ENCODE data around the gene ANAPC1.
"Not testable (repeated sequence)": the region's sequence is repeated elsewhere in the genome, so short reads cannot be mapped to it uniquely, and the experiment has no call there.

The ANAPC1 gene

DNA sequence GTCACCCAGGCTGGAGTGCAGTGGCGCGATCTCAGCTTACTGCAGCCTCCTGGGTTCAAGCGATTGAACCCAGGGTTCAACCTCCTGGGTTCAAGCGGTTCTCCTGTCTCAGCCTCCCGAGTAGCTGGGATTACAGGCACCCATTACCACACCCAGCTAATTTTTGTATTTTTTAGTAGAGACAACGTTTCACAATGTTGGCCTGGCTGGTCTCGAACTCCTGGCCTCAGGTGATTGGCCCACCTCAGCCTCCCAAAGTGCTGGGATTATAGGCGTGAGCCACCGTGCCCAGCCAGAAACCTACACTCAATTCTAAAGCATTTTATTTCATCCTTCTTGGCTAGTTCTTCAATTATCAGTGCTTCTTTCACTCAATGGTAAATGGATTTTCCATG is 21.5 kb upstream of the ANAPC1 start:
- DNase-seq (ENCODE audit: low read depth) = not testable (repeated sequence)

DNA sequence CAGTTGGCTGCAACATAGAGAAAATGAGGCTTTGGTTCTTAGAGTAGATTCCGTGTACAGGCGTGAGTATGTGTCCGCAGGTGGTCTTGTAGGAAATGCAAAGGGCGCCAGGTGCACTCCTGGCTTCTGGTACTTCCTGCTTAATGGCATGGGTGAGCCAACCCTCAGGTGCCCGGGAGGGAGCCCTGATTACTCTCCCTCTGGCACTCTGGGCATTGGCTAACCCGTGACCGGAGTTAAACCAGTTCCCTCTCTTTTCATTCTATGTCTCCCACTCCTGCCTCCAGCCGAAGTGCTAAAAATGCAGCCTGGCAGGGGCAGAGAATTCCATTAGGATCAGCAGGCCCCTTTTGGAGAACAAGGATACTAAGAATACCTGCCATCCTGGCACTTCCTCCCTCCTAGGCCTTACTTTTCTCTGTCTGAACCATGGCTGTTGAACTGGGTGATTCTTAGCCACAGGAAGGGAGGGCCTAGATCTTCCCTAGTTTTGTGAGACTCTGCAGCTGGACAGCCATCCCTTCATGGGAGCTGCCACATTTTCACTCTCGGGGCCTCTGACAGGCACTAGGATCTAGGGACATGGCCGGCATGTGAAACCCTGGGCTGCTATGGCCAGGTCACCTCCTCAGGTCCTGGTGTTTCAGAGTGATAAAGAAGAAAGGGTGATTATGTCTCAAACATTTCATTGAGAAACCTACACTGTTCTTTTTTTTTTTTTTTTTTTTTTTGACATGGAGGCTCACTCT is 20.9 kb upstream of the ANAPC1 start:
- DNase-seq (ENCODE audit: low read depth) = no peak

DNA sequence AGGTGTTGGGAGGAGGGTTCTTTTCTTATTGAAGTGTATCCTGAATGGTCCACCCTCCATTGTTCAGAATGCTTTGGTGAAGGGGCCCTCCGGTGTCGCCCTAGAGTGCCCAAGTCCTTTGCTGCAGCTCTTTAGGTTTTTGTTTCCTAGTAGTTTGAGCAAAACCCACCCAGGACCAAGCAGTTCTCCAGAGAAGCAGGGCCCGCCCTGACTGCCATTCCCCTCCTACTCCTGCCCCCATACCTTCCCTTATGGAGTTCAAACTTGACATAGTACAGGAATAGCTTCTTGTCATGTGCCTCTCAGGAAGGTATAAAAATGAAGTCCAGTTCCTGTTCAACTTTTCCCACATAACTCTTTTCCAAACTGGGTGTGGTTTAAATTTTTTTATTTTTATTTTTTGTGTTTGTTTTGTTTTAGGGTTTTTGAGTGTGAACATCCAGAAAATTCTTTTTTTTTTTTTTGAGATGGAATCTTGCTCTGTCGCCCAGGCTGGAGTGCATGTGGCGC is 20.0 kb upstream of the ANAPC1 start:
- DNase-seq (ENCODE audit: low read depth) = no peak

DNA sequence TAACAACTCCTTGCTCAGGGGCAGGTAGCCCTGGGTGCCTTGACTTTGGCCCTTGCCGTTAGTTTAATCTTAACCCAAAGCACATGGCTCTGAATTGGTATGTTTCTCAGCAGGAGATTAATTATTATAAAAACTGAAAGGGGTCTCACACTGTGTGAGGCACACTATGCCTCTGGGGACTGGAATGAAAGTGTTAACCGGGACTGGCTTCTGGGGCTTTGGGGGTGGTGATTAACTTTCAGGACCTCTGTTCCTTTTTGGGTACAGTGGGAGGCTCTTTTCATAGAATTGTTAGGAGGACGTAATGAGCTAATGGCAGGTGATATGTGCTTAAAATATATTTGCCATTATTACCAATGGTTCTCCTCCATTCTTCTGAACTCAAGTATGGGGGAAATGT is 19.5 kb upstream of the ANAPC1 start:
- DNase-seq (ENCODE audit: low read depth) = no peak

DNA sequence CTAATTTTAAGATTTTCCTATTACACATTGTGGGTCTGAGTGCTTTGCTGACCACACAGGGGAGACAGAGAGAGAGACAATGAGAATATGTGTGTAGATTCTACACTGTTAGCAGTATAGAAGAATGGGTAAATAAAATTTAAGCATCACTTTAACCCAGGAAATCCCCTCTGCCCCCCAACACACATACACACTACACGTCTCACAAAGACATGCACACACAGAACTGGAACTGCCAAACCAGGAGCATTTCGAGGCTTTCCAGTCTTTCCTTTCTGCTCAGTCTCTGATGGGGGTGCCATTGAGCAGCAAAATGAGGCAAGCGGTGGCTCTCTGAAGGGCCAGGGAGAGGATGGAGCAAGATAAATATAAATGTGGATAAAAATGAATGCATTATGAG is 16.9 kb upstream of the ANAPC1 start:
- DNase-seq (ENCODE audit: low read depth) = no peak

DNA sequence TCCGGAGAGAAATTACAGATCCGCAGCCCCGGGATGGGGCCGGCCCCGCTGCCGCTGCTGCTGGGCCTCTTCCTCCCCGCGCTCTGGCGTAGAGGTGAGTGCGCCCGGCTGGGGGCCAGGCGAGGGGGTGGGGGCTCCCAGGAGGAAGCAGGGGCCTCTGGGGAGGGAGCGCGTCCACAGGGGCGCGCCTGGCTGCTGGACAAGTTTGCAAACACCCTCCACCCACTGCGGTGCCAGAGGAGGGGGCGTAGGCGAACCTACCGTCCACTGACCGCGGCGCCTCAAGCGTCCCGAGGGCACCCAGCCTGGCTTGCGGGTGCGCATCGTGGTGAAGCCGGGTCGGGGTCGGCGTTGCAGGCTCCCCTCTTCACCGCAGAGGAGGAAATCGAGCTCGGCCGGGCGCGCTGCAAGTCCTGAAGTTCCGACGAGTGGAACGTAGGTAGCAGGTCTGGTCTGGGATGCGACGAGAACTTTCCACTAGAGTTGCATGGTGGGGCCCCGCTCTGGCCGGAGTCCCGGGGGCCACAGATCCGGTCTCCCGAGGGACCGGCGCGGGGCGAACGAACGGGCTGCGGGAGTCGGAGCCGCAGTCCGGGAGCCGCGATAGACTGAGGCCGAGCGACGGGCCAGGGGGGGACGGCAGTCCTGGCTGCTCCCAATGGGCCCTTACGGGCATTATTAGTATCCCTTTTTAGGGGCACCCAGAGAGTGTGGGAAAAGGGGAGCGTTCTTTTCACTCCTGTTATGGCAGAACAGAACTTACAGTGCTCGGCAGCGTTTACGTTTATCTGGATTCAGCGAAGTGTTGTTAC is 14.9 kb upstream of the ANAPC1 start:
- peak; percentile 56 for DNase-seq (ENCODE audit: low read depth)

DNA sequence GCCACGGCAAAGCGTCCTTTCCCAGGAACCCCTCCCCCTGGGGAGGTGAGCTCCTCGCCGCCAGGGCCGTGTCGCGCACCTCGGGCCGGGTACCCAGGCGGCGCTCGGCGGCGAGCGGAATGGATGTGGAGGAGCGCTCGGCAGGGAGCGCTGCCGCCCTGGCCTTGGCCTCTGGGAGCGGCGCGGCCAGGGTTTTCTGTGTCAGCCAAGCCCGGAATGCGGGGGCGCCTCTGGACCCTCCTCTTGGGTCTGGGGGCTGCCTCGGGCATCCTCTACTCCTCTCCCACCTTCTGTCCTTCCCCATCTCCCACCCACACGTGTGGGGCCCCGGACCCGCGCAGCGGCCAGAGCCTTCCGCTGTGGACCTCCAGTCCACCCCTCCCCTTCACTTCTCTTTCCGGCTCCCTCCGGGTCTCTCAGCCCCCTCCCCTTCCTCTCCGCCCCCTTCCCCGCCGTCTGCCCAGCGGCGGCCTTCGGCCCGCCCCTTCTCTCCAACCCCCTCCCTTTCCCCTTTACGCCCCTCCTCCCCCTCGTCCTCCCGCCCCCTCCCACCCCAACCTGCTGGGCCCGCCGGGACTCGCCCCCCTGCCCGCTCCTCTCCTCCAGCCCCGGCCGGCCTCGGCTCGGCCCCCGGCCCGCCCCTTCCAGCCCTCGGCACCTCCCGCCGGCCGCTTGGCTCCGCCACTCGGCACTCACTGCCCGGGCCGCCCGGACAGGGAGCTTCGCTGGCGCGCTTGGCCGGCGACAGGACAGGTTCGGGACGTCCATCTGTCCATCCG is 14.1 kb upstream of the ANAPC1 start, which contains the start of gene MERTK:
Gene MERTK (plus strand): TSS at position 684 of the 779 bp plus-strand sequence. CDS start 129 bp downstream, outside the sequence.
- peak; percentile 65 for DNase-seq (ENCODE audit: low read depth)

DNA sequence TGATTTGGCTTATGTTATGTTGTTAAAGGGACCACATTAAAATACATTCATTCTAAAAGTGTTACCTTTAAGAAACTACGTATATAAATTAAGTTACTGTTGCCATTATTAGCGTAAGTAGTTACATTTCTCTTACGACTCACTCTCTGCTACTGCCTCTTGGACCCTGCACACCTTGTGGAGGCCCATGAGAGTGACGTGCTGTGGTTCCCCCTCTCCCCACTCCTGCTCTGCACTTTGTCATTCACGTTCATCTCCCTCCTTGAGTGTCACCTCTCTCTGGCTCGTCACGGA is 13.6 kb upstream of the ANAPC1 start:
- no peak for DNase-seq (ENCODE audit: low read depth)

DNA sequence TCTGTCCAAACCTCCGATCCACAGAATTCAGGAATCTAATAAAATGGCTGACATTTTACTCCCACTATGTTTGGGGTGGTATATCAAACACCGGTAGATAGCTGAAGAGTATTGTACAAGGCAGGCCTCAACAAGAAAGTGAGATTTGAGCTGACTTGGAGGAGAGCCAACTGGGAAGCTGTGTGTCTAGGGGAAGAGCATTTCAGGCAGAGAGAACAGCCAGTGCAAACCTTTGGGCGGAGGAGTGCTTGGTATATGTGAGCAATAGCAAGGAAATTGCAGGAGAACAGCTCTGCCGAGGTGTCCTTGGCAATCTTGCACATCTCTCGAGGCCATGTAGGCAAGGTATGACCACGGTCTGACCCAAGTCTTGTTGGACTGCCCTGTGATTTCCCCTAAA is 12.6 kb upstream of the ANAPC1 start:
- no peak for DNase-seq (ENCODE audit: low read depth)

DNA sequence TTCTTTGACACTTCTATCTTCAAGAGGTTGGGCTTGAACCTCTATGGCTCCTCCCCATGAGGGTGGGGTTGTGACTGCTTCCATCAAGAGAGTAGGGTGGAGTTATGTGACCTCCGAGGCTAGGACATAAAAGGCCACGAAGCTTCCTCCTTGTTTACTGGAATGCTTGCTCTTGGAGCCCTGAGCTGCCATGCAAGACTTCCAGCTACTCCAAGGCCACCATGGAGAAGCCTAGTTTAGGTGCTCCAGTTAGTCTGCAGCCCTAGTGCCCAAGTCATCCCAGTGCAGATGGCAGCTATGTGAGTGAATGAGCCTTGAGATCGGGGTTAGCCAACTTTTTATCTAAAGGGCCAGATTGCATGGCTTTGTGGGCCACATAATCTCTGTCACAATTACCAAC is 12.0 kb upstream of the ANAPC1 start:
- DNase-seq (ENCODE audit: low read depth) = no peak

DNA sequence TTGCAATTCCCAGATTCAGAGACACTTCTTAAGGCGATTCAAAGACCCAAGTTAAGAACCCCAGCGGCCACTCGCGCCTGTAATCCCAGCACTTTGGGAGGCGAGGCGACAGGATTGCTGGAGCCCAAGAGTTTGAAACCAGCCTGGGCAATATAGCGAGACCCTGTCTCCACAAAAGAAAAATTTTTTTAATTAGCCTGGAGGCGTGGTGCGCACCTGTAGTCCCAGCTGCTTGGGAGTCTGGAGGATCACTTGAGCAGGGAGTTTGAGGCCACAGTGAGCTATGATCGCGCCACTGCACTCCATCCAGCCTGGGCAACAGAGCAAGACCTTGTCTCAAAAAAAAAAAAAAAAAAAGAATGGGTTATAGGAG is 585 bp upstream of the ANAPC1 start:
- no peak for DNase-seq (ENCODE audit: low read depth)

DNA sequence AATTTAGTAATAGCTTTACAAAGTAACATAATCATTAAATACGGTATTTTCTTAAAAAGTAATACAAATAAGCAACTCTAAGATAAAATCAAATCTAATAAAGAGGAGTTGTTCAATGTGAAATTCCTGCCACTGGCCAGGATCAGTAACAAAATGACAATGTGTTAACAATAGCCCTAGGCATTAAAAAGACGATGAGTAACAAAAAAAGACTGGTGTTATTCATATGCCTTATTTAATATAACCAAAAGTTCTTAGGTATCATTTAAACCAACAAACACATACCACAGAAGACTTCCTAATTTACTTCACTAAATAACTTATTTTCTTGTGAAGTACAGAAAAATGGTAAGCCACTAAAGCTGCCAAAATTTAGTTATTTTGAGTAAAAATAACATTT is 11.2 kb downstream of the ANAPC1 start:
- not testable (repeated sequence) for DNase-seq (ENCODE audit: low read depth)

DNA sequence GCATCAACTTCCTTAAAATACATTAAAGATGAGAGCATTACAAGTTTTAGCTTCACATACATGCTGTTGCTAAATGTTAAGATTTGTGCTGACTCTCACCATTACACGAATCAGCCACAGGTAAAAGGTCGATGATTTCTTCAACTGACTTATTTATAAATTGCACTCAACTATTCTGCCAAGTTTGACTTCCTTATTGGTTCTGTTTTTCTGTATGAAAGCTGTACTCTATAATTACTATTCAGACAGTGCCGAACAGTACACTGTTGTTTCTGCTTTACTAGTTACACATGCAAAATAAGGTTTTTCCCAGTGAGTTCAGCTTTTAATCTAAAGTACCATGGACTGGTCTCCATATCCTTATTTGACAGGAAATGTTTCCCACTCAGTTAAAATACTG is 18.9 kb downstream of the ANAPC1 start:
- not testable (repeated sequence) for DNase-seq (ENCODE audit: low read depth)

DNA sequence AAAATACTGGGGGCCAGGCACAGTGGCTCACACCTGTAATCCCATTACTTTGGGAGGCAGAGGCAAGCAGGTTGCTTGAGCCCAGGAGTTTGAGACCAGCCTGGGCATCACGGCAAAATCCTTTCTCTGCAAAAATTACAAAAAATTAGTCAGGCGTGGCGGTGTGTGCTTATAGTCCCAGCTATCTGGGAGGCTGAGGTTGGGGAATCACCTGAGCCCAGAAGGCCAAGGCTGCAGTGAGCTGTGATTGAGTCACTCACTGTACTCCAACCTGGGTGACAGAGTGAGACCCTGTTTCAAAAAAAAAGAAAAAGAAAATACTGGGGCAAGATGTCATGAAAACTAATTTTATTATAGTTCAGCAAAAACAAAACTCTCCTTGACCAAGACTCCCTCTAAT is 24.0 kb downstream of the ANAPC1 start:
- not testable (repeated sequence) for DNase-seq (ENCODE audit: low read depth)

DNA sequence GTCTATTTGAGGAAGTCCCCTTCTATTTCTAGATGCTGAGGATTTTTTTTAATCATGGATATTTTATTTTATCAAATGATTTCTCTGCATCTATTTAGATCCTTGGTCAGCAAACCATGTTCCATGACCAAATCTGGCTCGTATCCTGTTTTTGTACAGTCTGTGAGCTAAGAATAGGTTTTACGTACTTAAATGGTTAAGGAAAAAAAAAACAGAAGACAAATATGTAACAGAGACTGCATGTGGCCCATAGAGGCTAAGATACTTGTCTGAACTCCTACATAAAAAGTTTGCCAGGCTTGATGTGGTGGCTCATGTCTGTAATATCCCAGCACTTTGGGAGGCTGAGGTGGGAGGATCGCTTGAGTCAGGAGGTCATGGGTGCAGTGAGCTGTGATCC is 31.4 kb downstream of the ANAPC1 start:
- not testable (repeated sequence) for DNase-seq (ENCODE audit: low read depth)

DNA sequence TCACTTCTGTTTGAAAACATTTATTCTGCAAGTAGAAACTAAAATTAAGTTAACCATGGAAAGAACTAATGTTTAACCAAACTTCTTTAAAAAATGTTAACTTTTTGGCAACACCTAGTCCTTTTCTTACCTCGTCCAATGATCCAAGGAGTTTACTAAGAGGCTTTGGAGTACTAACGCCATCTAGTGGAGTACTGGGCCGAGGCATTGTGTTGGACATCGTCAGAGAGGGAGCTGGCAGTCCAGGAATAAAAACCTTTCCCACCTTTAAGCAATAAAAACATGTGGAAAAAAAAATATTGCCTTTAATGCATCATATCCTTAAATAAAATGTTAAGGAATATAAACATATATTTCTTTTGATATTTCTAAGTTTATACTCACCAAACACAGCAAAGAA is 33.3 kb downstream of the ANAPC1 start:
- DNase-seq (ENCODE audit: low read depth) = not testable (repeated sequence)

DNA sequence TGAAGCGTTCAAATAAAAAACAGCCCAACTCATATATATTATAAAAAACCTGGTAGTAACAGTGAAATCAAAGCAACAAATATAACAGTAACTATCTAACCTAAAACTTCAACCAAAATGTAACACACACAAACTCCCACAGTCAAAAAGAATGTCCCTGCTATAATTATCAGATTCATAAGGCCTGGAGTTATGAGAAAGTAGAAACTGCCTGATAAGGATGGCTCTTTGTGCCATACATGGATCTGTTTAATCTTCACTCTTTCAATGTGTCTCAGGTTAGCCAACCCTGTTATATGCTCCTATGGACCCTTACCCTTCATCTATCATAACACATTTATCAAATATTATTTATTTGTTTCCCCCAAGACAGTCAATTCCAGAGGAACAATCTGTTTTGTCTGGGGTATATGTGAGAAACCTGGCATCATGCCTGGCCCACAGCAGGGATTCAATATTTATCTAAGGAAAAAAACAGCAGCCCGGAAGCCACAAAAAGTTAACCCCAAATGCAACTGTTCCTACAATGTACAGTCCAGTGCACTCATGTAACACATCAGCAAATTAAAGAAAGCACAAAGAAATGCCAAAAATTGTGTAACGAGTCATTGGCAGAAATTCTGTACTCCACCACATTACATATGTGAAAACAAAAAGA is 44.2 kb downstream of the ANAPC1 start:
- DNase-seq (ENCODE audit: low read depth) = not testable (repeated sequence)

DNA sequence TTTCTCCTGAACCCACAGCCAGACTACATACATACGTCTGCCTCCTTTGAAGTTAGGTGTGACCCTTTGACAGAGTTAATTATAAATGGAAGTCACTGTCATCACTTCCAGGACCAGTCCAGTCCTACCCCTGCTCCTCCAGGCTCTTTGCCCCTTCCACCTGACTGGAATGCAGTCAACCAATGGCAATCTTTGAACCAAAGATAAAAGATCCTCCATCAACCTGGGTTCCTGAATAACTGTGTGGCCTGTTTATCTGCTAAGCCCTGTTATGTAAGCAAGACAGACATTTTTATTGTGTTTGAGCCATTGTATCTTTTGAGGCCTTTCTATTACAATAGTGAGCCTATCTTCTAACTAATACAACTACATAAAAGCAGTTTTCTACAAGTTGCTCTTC is 45.0 kb downstream of the ANAPC1 start:
- not testable (repeated sequence) for DNase-seq (ENCODE audit: low read depth)

DNA sequence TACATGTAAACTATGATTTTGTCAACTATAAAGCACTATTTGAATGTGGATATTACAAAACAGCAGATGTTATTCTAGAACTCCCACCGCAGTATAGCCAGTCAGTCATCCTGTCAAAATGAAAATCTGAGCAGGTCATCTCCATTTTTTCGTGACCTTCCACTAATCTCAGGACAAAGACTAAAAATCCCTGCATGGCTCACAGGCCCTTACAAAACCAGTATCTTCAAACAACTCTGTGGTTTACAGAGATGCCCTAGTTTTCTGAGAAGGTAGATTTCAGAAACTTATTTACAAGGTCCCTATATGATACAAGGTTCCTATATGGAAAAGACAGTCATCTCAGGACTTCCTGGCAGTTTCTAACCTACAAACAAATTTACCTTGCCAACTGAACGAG is 49.8 kb downstream of the ANAPC1 start:
- not testable (repeated sequence) for DNase-seq (ENCODE audit: low read depth)

DNA sequence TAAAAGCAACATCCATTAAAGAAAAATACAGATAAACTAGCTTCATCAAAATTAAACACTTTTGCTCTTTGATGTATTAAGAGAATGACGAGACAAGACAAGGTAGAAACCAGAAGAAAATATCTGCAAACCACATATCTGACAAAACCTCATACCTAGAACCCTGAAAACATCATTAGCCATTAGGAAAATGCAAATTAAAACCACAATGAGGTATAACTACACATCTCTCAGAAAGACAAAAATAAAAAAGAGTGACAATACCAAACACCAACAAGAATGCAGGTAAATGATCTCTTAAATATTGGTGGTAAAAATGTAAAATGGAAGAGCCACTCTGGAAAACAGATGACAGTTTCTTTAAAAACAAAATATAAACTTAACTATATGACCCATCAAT is 53.5 kb downstream of the ANAPC1 start:
- not testable (repeated sequence) for DNase-seq (ENCODE audit: low read depth)

DNA sequence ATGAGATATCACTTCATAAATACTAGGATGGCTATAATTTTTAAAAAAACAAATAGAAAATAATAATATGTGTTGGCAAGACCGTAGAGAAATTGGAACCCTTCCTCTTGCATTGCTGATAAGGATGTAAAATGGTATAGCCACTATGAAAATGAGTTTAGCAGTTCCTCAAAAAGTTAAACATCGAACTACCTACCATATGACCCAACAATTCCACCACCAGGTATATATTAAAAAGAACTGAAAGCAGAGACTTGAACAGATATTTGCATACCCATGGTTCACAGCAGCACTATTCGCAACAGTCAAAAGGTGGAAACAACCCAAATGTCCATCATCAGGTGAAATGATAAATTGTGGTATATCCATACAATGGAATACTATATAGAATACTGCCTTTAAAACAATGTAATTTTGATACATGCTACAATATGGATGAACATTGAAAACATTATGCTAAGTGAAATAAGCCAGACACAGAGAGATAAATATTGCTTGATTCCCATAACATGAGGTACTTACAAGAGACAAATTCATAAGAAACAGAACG is 55.7 kb downstream of the ANAPC1 start:
- not testable (repeated sequence) for DNase-seq (ENCODE audit: low read depth)

Data from CMK (cell line).